MV-4-11 (cell line): ENCODE data around the gene KDM5B.
"Not testable (repeated sequence)": the region's sequence is repeated elsewhere in the genome, so short reads cannot be mapped to it uniquely, and the experiment has no call there.

Experiments
- DNase-seq: peaks from one replicate; lab custom pipeline; 2025; lab: John Stamatoyannopoulos, UW

KDM5B gene

GRCh38 chr1:202807926-202808757, at the start of gene KDM5B:
TSS of gene KDM5B (minus strand) at chr1:202808421. CDS start at chr1:202808305, 116 bp downstream.
- DNase-seq: peak; percentile 50

GRCh38 chr1:202857136-202857610, 49.0 kb upstream of the KDM5B start:
- DNase-seq: no peak

GRCh38 chr1:202856014-202856413, 47.8 kb upstream of the KDM5B start:
- peak; percentile 66 for DNase-seq

GRCh38 chr1:202854787-202855186, 46.6 kb upstream of the KDM5B start:
- DNase-seq: no peak

GRCh38 chr1:202852163-202852904, 44.1 kb upstream of the KDM5B start:
- peak; percentile 63 for DNase-seq

- DNase-seq: no peak
Measured at GRCh38 chr1:202850593-202851362, 42.6 kb upstream of the KDM5B start.

- no peak for DNase-seq
Measured at GRCh38 chr1:202848191-202848542, 39.9 kb upstream of the KDM5B start.

GRCh38 chr1:202844935-202845334, 36.7 kb upstream of the KDM5B start:
- DNase-seq: no peak

- no peak for DNase-seq
Measured at GRCh38 chr1:202844259-202844658, 36.0 kb upstream of the KDM5B start.

GRCh38 chr1:202843081-202843480, 34.9 kb upstream of the KDM5B start:
- no peak for DNase-seq

GRCh38 chr1:202837746-202838262, 29.6 kb upstream of the KDM5B start:
- DNase-seq: no peak

- peak; percentile 73 for DNase-seq
Measured at GRCh38 chr1:202836623-202837403, 28.6 kb upstream of the KDM5B start.

GRCh38 chr1:202835548-202836072, 27.4 kb upstream of the KDM5B start:
- DNase-seq: peak; percentile 8

- DNase-seq: no peak
Measured at GRCh38 chr1:202834771-202835547, 26.7 kb upstream of the KDM5B start.

GRCh38 chr1:202831906-202832305, 23.7 kb upstream of the KDM5B start:
- no peak for DNase-seq

- DNase-seq: not testable (repeated sequence)
Measured at GRCh38 chr1:202829223-202829622, 21.0 kb upstream of the KDM5B start.

GRCh38 chr1:202825748-202826147, 17.5 kb upstream of the KDM5B start:
- no peak for DNase-seq

- no peak for DNase-seq
Measured at GRCh38 chr1:202821467-202821866, 13.2 kb upstream of the KDM5B start.

- no peak for DNase-seq
Measured at GRCh38 chr1:202818819-202819218, 10.6 kb upstream of the KDM5B start.

- DNase-seq: no peak
Measured at GRCh38 chr1:202815120-202815519, 6.9 kb upstream of the KDM5B start.
